HepG2 (cell line): ENCODE measurements around the gene DSTN. TPM values are rescaled to one million over a fixed set of nuclear protein-coding genes. Genes with fewer than 3 reads are reported as not detected.

Experiments
- CBFB ChIP-seq: sonication (generic); formaldehyde crosslinking; IDR thresholded peaks from 2 replicates; pipeline ENCODE4 v1.4.0; 2020; ENCODE audit warnings: missing genetic modification reagents
- DPF2 ChIP-seq: sonication (generic); formaldehyde crosslinking; IDR thresholded peaks from 2 replicates; pipeline ENCODE4 v1.4.0; 2020; ENCODE audit warnings: mild to moderate bottlenecking, low read depth, missing genetic modification reagents, borderline replicate concordance
- FIP1L1 ChIP-seq: fragments of 200-400 bp; formaldehyde crosslinking; IDR thresholded peaks from 2 replicates; pipeline ENCODE4 v1.6.1; 2018; ENCODE audit warnings: low read depth, mild to moderate bottlenecking, low read length, moderate library complexity, borderline replicate concordance; ENCODE audit not compliant: insufficient read depth
- FOSL1 ChIP-seq: sonication (generic); formaldehyde crosslinking; IDR thresholded peaks from 2 replicates; pipeline ENCODE4 v1.9.0; 2021; ENCODE audit warnings: missing genetic modification reagents, borderline replicate concordance
- GATA4 ChIP-seq: sonication (generic); IDR thresholded peaks from 2 replicates; pipeline ENCODE4 v1.6.1; 2016; ENCODE audit warnings: antibody characterized with exemption, low read depth, borderline replicate concordance
- HIC2 ChIP-seq: sonication (generic); formaldehyde crosslinking; IDR thresholded peaks from 2 replicates; pipeline ENCODE4 v1.9.0; 2022; ENCODE audit warnings: low read depth, missing genetic modification reagents
- HINFP ChIP-seq: sonication (generic); formaldehyde crosslinking; IDR thresholded peaks from 2 replicates; pipeline ENCODE4 v1.4.0; 2020; ENCODE audit warnings: low read depth, mild to moderate bottlenecking, missing genetic modification reagents
- HOXA5 ChIP-seq: sonication (generic); formaldehyde crosslinking; IDR thresholded peaks from 2 replicates; pipeline ENCODE4 v1.4.0; 2020; ENCODE audit warnings: missing genetic modification reagents
- KLF6 ChIP-seq: IDR thresholded peaks from 2 replicates; pipeline ENCODE4 v1.8.0; 2016; ENCODE audit warnings: missing biosample characterization, missing genetic modification reagents
- MIER2 ChIP-seq: IDR thresholded peaks from 2 replicates; pipeline ENCODE4 v1.6.1; 2016; ENCODE audit warnings: missing biosample characterization, missing genetic modification reagents
- MTA3 ChIP-seq: sonication (generic); formaldehyde crosslinking; IDR thresholded peaks from 2 replicates; pipeline ENCODE4 v1.4.0; 2020; ENCODE audit warnings: missing genetic modification reagents
- SKI ChIP-seq: fragments of 450-650 bp; IDR thresholded peaks from one replicate; pipeline ENCODE4 v1.6.1; 2018; ENCODE audit warnings: mild to moderate bottlenecking; ENCODE audit not compliant: partially characterized antibody
- TCF7L2 ChIP-seq: IDR thresholded peaks from 2 replicates; pipeline ENCODE4 v1.6.1; 2011; ENCODE audit warnings: mild to moderate bottlenecking, low read depth, low read length, moderate library complexity
- U2AF2 ChIP-seq: fragments of 200-400 bp; formaldehyde crosslinking; IDR thresholded peaks from 2 replicates; pipeline ENCODE4 v1.6.1; 2017; ENCODE audit warnings: low read depth, mild to moderate bottlenecking, low read length
- ZBTB21 ChIP-seq: sonication (generic); formaldehyde crosslinking; IDR thresholded peaks from 2 replicates; pipeline ENCODE4 v1.4.0; 2020; ENCODE audit warnings: missing genetic modification reagents
- ZBTB37 ChIP-seq: sonication (generic); formaldehyde crosslinking; IDR thresholded peaks from 2 replicates; pipeline ENCODE4 v1.4.0; 2020; ENCODE audit warnings: mild to moderate bottlenecking, missing genetic modification reagents
- ZFP62 ChIP-seq: sonication (generic); formaldehyde crosslinking; IDR thresholded peaks from 2 replicates; pipeline ENCODE4 v1.4.0; 2020; ENCODE audit warnings: missing genetic modification reagents
- ZFP91 ChIP-seq: sonication (generic); formaldehyde crosslinking; IDR thresholded peaks from 2 replicates; pipeline ENCODE4 v1.9.0; 2022; ENCODE audit warnings: missing genetic modification reagents, mild to moderate bottlenecking, borderline replicate concordance
- ZKSCAN5 ChIP-seq: sonication (generic); formaldehyde crosslinking; IDR thresholded peaks from 2 replicates; pipeline ENCODE4 v1.5.1; 2020; ENCODE audit warnings: mild to moderate bottlenecking, missing genetic modification reagents
- ZMYM3 ChIP-seq: sonication (generic); formaldehyde crosslinking; IDR thresholded peaks from 2 replicates; pipeline ENCODE4 v1.5.1; 2020; ENCODE audit warnings: mild to moderate bottlenecking, missing genetic modification reagents
- ZNF18 ChIP-seq: sonication (generic); formaldehyde crosslinking; IDR thresholded peaks from 2 replicates; pipeline ENCODE4 v1.8.0; 2022; ENCODE audit warnings: mild to moderate bottlenecking, missing genetic modification reagents; ENCODE audit not compliant: insufficient replicate concordance
- ZNF577 ChIP-seq: sonication (generic); formaldehyde crosslinking; IDR thresholded peaks from 2 replicates; pipeline ENCODE4 v1.4.0; 2020; ENCODE audit warnings: mild to moderate bottlenecking, low read depth, missing genetic modification reagents, borderline replicate concordance
- ZNF629 ChIP-seq: sonication (generic); formaldehyde crosslinking; conservative IDR thresholded peaks from 2 replicates; pipeline ENCODE4 v1.5.0; 2020; ENCODE audit warnings: missing genetic modification reagents
- ZNF709 ChIP-seq: sonication (generic); formaldehyde crosslinking; IDR thresholded peaks from 2 replicates; pipeline ENCODE4 v1.5.0; 2020; ENCODE audit warnings: mild to moderate bottlenecking, missing genetic modification reagents
- polyA plus RNA-seq, 8 experiments: library from polyadenylated mRNA; depleted of rRNA in 3 of 8; stranded (reverse) in 7 of 8; unstranded in 1 of 8; fragments of >200 nt; fragmentation: Illumina TruSeq in 4 of 8; extraction: Trizol in 4 of 8; gene quantifications; 2 replicates each; pipeline versions ENCODE4 v1.2.1 to v1.2.3, GENCODE V29; 2011 to 2016; ENCODE audit warnings: low read depth in 4 of 8, missing spikeins in 1 of 8, mixed read lengths in 1 of 8; ENCODE audit not compliant: insufficient read depth in 1 of 8
- total RNA-seq, 5 experiments: library from RNA; depleted of rRNA; stranded (reverse); fragments of >200 nt; fragmentation: Illumina TruSeq; extraction: Trizol; gene quantifications; 2 replicates each; pipeline ENCODE4 v1.2.3, GENCODE V29; 2016; ENCODE audit warnings: low read depth in 1 of 5

The DSTN gene
- total and polyA plus RNA-seq, 2 of the 13 experiments (the other 11 are each of a cell fraction or from before 2014, with no cell fraction given), result 27.6 to 106 TPM

- TF ChIP-seq ZMYM3 (CRISPR knock-in tag) (no peak), FIP1L1 (no peak), GATA4 (no peak), TCF7L2 (no peak), ZNF629 (CRISPR knock-in tag) (no peak), MTA3 (no peak), FOSL1 (CRISPR knock-in tag) (no peak), HIC2 (CRISPR knock-in tag) (no peak), U2AF2 (no peak), ZBTB21 (CRISPR knock-in tag) (no peak), ZFP62 (CRISPR knock-in tag) (no peak), HINFP (CRISPR knock-in tag) (no peak), ZBTB37 (CRISPR knock-in tag) (no peak), ZNF18 (CRISPR knock-in tag) (no peak), SKI (peak; percentile 60), DPF2 (CRISPR knock-in tag) (no peak), HOXA5 (CRISPR knock-in tag) (peak; percentile 72), CBFB (0 out of 2 replicates have a peak, but pooled peaks have one; percentile 35), ZNF577 (CRISPR knock-in tag) (no peak), KLF6 (CRISPR knock-in tag) (peak; percentile 62; the same call in 1 of the 2 replicates), MIER2 (CRISPR knock-in tag) (no peak), ZFP91 (CRISPR knock-in tag) (no peak), ZNF709 (CRISPR knock-in tag) (no peak), ZKSCAN5 (CRISPR knock-in tag) (no peak)
Observed at GRCh38 chr20:17568972-17569521, 828 bp upstream of the DSTN start (continued).
